Transverse colon (tissue), 3 donors: ENCODE data around the gene GID4.

Experiments used
- EP300 ChIP-seq: sonication (generic); formaldehyde crosslinking; IDR thresholded peaks from one replicate; pipeline ENCODE4 v1.6.1; 2017; ENCODE audit warnings: antibody characterized with exemption, low read depth
- POLR2AphosphoS5 ChIP-seq, 3 donors: sonication (generic); formaldehyde crosslinking; IDR thresholded peaks; one replicate each; pipeline ENCODE4 v1.6.1; 2016; ENCODE audit warnings: antibody characterized with exemption in 3 of 3

- TF ChIP-seq POLR2AphosphoS5 (IDR thresholded peaks at IDR 0.05): no peak
- no peak for TF ChIP-seq EP300
Observed at GRCh38 chr17:17993852-17994251, 45.4 kb upstream of the GID4 start.
